Measurements from ENCODE around the gene FCHO2. TPM values are rescaled to one million over a fixed set of nuclear protein-coding genes. Genes with fewer than 3 reads are reported as not detected.
"Not testable (repeated sequence)": the region's sequence is repeated elsewhere in the genome, so short reads cannot be mapped to it uniquely, and the experiment has no call there.

The FCHO2 gene
- total RNA-seq, 1 donor: 31.5 TPM

- H3K4me3 ChIP-seq (ENCODE audit: insufficient read depth, low read length); H3K36me3 ChIP-seq (ENCODE audit: insufficient read depth, low read length); H3K4me1 ChIP-seq (ENCODE audit: insufficient read depth, low read length); H3K4me2 ChIP-seq (ENCODE audit: insufficient read depth, low read length); DNase-seq (ENCODE audit: insufficient read length, low spot score, missing footprints); H4K20me1 ChIP-seq (ENCODE audit: insufficient read depth, low read length); H3K27me3 ChIP-seq (ENCODE audit: insufficient read depth, low read length); H3K9me3 ChIP-seq (ENCODE audit: low read depth, low read length); H2AFZ ChIP-seq (ENCODE audit: low read length); H3K79me2 ChIP-seq (ENCODE audit: insufficient read depth, low read length); H3K27ac ChIP-seq (ENCODE audit: low read depth, low read length): not testable (repeated sequence)
Observed at GRCh38 chr5:72934953-72935725, 20.7 kb upstream of the FCHO2 start.

- H3K9me3 ChIP-seq (ENCODE audit: low read depth, low read length): no peaks in the 10 kb centered on the region
- H3K27ac ChIP-seq (ENCODE audit: low read depth, low read length): no peak overlapping the region
- no peaks in the 10 kb centered on the region for H3K79me2 ChIP-seq (ENCODE audit: insufficient read depth, low read length)
- no peaks in the 10 kb centered on the region for H4K20me1 ChIP-seq (ENCODE audit: insufficient read depth, low read length)
- no peak overlapping the region for H3K4me3 ChIP-seq (ENCODE audit: insufficient read depth, low read length)
- no peaks in the 10 kb centered on the region for H3K4me1 ChIP-seq (ENCODE audit: insufficient read depth, low read length)
- no peak overlapping the region for H3K4me2 ChIP-seq (ENCODE audit: insufficient read depth, low read length)
- H3K36me3 ChIP-seq (ENCODE audit: insufficient read depth, low read length): no peaks in the 10 kb centered on the region
- no peak for DNase-seq (ENCODE audit: insufficient read length, low spot score, missing footprints)
- H2AFZ ChIP-seq (ENCODE audit: low read length): no peak overlapping the region
- TF ChIP-seq CTCF (IDR thresholded peaks at IDR 0.05; ENCODE audit: extremely low read depth, low read depth, low read length): no peak
- H3K27me3 ChIP-seq (ENCODE audit: insufficient read depth, low read length): no peaks in the 10 kb centered on the region
Observed at GRCh38 chr5:72936893-72937292, 18.9 kb upstream of the FCHO2 start.

- H3K4me3 ChIP-seq (ENCODE audit: insufficient read depth, low read length): no peak overlapping the region
- H3K4me2 ChIP-seq (ENCODE audit: insufficient read depth, low read length): no peak overlapping the region
- no peaks in the 10 kb centered on the region for H3K4me1 ChIP-seq (ENCODE audit: insufficient read depth, low read length)
- H2AFZ ChIP-seq (ENCODE audit: low read length): no peak overlapping the region
- no peak for TF ChIP-seq CTCF (IDR thresholded peaks at IDR 0.05; ENCODE audit: extremely low read depth, low read depth, low read length)
- no peaks in the 10 kb centered on the region for H3K36me3 ChIP-seq (ENCODE audit: insufficient read depth, low read length)
- no peaks in the 10 kb centered on the region for H3K79me2 ChIP-seq (ENCODE audit: insufficient read depth, low read length)
- no peaks in the 10 kb centered on the region for H3K9me3 ChIP-seq (ENCODE audit: low read depth, low read length)
- no peaks in the 10 kb centered on the region for H4K20me1 ChIP-seq (ENCODE audit: insufficient read depth, low read length)
- H3K27ac ChIP-seq (ENCODE audit: low read depth, low read length): no peak overlapping the region
- peak; percentile 66 for DNase-seq (ENCODE audit: insufficient read length, low spot score, missing footprints)
- H3K27me3 ChIP-seq (ENCODE audit: insufficient read depth, low read length): no peaks in the 10 kb centered on the region
Observed at GRCh38 chr5:72937517-72938061, 18.3 kb upstream of the FCHO2 start.

GRCh38 chr5:72938206-72938605 is 17.6 kb upstream of the FCHO2 start:
- DNase-seq (ENCODE audit: insufficient read length, low spot score, missing footprints): peak; percentile 66

More at GRCh38 chr5:72938206-72938605, 17.6 kb upstream of the FCHO2 start:
- Histone ChIP-seq H3K79me2 (ENCODE audit: insufficient read depth, low read length) (no peaks in the 10 kb centered on the region), H4K20me1 (ENCODE audit: insufficient read depth, low read length) (no peaks in the 10 kb centered on the region), H3K27ac (ENCODE audit: low read depth, low read length) (no peak overlapping the region), H3K4me3 (ENCODE audit: insufficient read depth, low read length) (no peak overlapping the region), H3K27me3 (ENCODE audit: insufficient read depth, low read length) (no peaks in the 10 kb centered on the region), H3K4me2 (ENCODE audit: insufficient read depth, low read length) (no peak overlapping the region), H3K36me3 (ENCODE audit: insufficient read depth, low read length) (no peaks in the 10 kb centered on the region), H2AFZ (ENCODE audit: low read length) (no peak overlapping the region), H3K4me1 (ENCODE audit: insufficient read depth, low read length) (no peaks in the 10 kb centered on the region), H3K9me3 (ENCODE audit: low read depth, low read length) (no peaks in the 10 kb centered on the region)
- TF ChIP-seq CTCF (IDR thresholded peaks at IDR 0.05; ENCODE audit: extremely low read depth, low read depth, low read length): no peak
